Pulmonary artery endothelial cell (primary cell): ENCODE measurements around the gene IL34. TPM values are rescaled to one million over a fixed set of nuclear protein-coding genes. Genes with fewer than 3 reads are reported as not detected.

Source experiments
- DNase-seq: peaks from one replicate; pipeline ENCODE4 v3.0.0-alpha.2; 2011; ENCODE audit warnings: low read depth, low spot score
- total RNA-seq: library from RNA; depleted of rRNA; stranded (reverse); fragments of >200 nt; gene quantifications from 2 replicates; pipeline ENCODE4 v1.2.3, GENCODE V29; 2014

IL34 gene
- total RNA-seq, 1 donor from 2014 or later, result 1.3 TPM

GRCh38 chr16:70701036-70701435, 54.7 kb downstream of the IL34 start:
- no peak for DNase-seq

- DNase-seq, result no peak
Measured at GRCh38 chr16:70701596-70701995, 55.2 kb downstream of the IL34 start.

- no peak for DNase-seq
Measured at GRCh38 chr16:70701998-70702397, 55.6 kb downstream of the IL34 start.

- no peak for DNase-seq
Measured at GRCh38 chr16:70702624-70703023, 56.3 kb downstream of the IL34 start.

- DNase-seq, result no peak
Measured at GRCh38 chr16:70703041-70703834, 56.9 kb downstream of the IL34 start.

- DNase-seq, result no peak
Measured at GRCh38 chr16:70703835-70704381, 57.5 kb downstream of the IL34 start.

- no peak for DNase-seq
Measured at GRCh38 chr16:70704586-70704985, 58.2 kb downstream of the IL34 start.

GRCh38 chr16:70705056-70705455, 58.7 kb downstream of the IL34 start:
- DNase-seq, result no peak

- DNase-seq, result peak; percentile 41
Measured at GRCh38 chr16:70706948-70707465, 60.6 kb downstream of the IL34 start.

GRCh38 chr16:70708366-70709246, 62.2 kb downstream of the IL34 start:
- DNase-seq, result no peak

GRCh38 chr16:70709457-70709856, 63.1 kb downstream of the IL34 start:
- no peak for DNase-seq

- DNase-seq, result no peak
Measured at GRCh38 chr16:70709942-70710341, 63.6 kb downstream of the IL34 start.

Other genes with a start within 250 kb of the IL34 start
- 42.4 and 48.1 TPM in 2 replicates for gene ST3GAL2, start 207.5 kb upstream of the IL34 start, total RNA-seq
- gene FCSK, start 192.0 kb upstream of the IL34 start, total RNA-seq, result 10.1 and 10.5 TPM in 2 replicates
- gene COG4, start 123.0 kb upstream of the IL34 start, total RNA-seq, result 68.3 and 94.5 TPM in 2 replicates
- 90.4 and 151 TPM in 2 replicates for gene SF3B3, start 122.7 kb upstream of the IL34 start, total RNA-seq
- 6.1 and 13.0 TPM in 2 replicates for gene MTSS2, start 39.5 kb downstream of the IL34 start, total RNA-seq
- gene VAC14, start 154.6 kb downstream of the IL34 start, total RNA-seq, result 22.3 and 27.3 TPM in 2 replicates